ENCODE data around the gene LAMB2. TPM values are rescaled to one million over a fixed set of nuclear protein-coding genes. Genes with fewer than 3 reads are reported as not detected.

The LAMB2 gene
- total and polyA plus RNA-seq, 2 donors (not counting 1 experiment from before 2014, with no cell fraction given): 0.67 to 0.74 TPM

DNA sequence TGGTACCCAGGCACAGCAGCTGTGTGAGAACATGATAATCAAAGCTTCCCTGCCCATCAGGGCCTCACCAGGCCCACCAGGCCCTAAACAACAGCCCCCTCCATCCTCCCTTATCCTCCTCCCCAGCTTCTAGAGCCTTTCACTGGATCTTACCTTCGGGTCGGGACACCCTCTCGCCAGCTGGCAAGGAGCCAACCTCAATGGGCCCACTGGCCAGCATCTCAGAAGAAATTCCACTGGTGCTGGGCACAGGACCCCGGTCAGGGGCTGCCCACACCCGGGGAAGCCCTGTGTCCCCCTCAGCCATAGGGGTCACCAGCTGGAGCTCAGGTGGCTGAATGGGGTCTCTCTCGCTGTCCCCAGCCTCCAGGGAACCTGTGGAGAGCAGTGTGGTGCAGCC, 21.5 kb downstream of the LAMB2 start:
- Mint-ChIP-seq H3K9me3 (ENCODE audit: insufficient read depth) (no peaks in the 10 kb centered on the region), H3K4me3 (no peak overlapping the region), H3K27ac (no peak overlapping the region), H3K27me3 (no peaks in the 10 kb centered on the region), H3K4me1 (no peaks in the 10 kb centered on the region)
- H3K79me2 ChIP-seq (ENCODE audit: control insufficient read depth, insufficient read depth, low read length): peaks cover 20% of the 10 kb centered on the region
- ATAC-seq (ENCODE audit: low read depth) (no peak), DNase-seq (no peak)
- H4K20me1 ChIP-seq (ENCODE audit: control insufficient read depth, insufficient read depth, low read length, poor library complexity, severe bottlenecking): peaks cover 5% of the 10 kb centered on the region
- WGBS (ENCODE audit: insufficient coverage): 92% methylated on average over 6 of the region's 6 CpGs
- H3K27ac ChIP-seq (ENCODE audit: low read length in 2 of 2): no peak overlapping the region
- no peak overlapping the region for H3K9ac ChIP-seq (ENCODE audit: low read length)
- intact Hi-C loops (cut with micrococcal nuclease): no loop called here
- no peak overlapping the region for H3K4me2 ChIP-seq (replicated peaks; ENCODE audit: low read depth, low read length, poor library complexity, severe bottlenecking)
- no peaks in the 10 kb centered on the region for H3K9me3 ChIP-seq (ENCODE audit: control extremely low read depth in 1 of 3, control insufficient read depth in 2 of 3, insufficient read depth in 1 of 3, low read length in 2 of 3)
- H2AFZ ChIP-seq (ENCODE audit: insufficient read depth, low read depth, low read length, poor library complexity, severe bottlenecking): no peak overlapping the region
- H3K4me1 ChIP-seq (ENCODE audit: control insufficient read depth in 2 of 2, insufficient read depth in 2 of 2, low read length in 2 of 2): no peaks in the 10 kb centered on the region
- no peak for TF ChIP-seq EZH2 (IDR thresholded peaks at IDR 0.05; ENCODE audit: borderline replicate concordance, insufficient read depth, low read depth, low read length, poor library complexity, severe bottlenecking)
- no peak for TF ChIP-seq CTCF (IDR thresholded peaks at IDR 0.05)
- no peak overlapping the region for H3K4me3 ChIP-seq (ENCODE audit: control extremely low read depth in 1 of 5, extremely low read depth in 1 of 5, insufficient read depth in 1 of 5, low read depth in 2 of 5, low read length in 4 of 5)
- peaks cover 0 to 77% of the 10 kb centered on the region in 2 experiments for H3K36me3 ChIP-seq (replicated peaks in 1 of 2; ENCODE audit: control extremely low read depth in 1 of 2, control insufficient read depth in 1 of 2, extremely low read depth in 1 of 2, insufficient read depth in 2 of 2, low read length in 1 of 2)
- POLR2A ChIA-PET: interaction anchor here (0.5 kb wide), 1 partner anchor 10 kb away, joined by 5 read pairs; no protein-coding TSS in a partner anchor
- CTCF ChIA-PET: no interaction called here
- no peaks in the 10 kb centered on the region for H3K27me3 ChIP-seq (replicated peaks in 1 of 4; ENCODE audit: control extremely low read depth in 1 of 4, control insufficient read depth in 3 of 4, insufficient read depth in 4 of 4, low read length in 3 of 4)

DNA sequence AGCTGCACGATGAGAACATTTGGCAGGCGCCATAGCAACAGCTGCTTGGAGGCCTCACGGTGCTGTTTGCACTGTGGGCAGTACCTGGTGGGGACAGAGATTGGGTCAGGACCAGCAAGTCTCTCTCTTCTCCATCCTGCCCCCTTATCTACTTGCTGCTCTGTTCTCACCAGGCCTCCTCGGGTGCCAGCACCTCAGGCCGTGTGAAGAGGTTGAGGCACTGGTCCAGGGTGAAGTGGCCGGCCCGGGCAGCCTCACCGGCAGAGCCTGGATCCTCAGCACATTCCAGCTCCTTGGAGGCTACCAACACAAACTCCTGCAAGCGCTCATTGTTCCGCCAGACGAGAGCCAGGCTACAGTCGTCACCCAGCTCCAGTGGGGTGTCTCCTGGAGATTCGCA, 22.1 kb downstream of the LAMB2 start:
- no peak overlapping the region for H3K27ac ChIP-seq (ENCODE audit: low read length in 2 of 2)
- ChIA-PET POLR2A (no interaction called here), CTCF (no interaction called here)
- H3K4me2 ChIP-seq (replicated peaks; ENCODE audit: low read depth, low read length, poor library complexity, severe bottlenecking): no peak overlapping the region
- intact Hi-C loops (cut with micrococcal nuclease): no loop called here
- no peak overlapping the region for H2AFZ ChIP-seq (ENCODE audit: insufficient read depth, low read depth, low read length, poor library complexity, severe bottlenecking)
- no peaks in the 10 kb centered on the region for H3K4me1 ChIP-seq (ENCODE audit: control insufficient read depth in 2 of 2, insufficient read depth in 2 of 2, low read length in 2 of 2)
- no peak overlapping the region for H3K4me3 ChIP-seq (ENCODE audit: control extremely low read depth in 1 of 5, extremely low read depth in 1 of 5, insufficient read depth in 1 of 5, low read depth in 2 of 5, low read length in 4 of 5)
- peaks cover 2% of the 10 kb centered on the region for H3K4me1 Mint-ChIP-seq
- 97% methylated on average over 8 of the region's 13 CpGs for WGBS (ENCODE audit: insufficient coverage)
- no peak for ATAC-seq (ENCODE audit: low read depth)
- H3K27me3 Mint-ChIP-seq: no peaks in the 10 kb centered on the region
- no peak overlapping the region for H3K9ac ChIP-seq (ENCODE audit: low read length)
- H3K4me3 Mint-ChIP-seq: no peak overlapping the region
- no peak for TF ChIP-seq CTCF (IDR thresholded peaks at IDR 0.05)
- TF ChIP-seq EZH2 (IDR thresholded peaks at IDR 0.05; ENCODE audit: borderline replicate concordance, insufficient read depth, low read depth, low read length, poor library complexity, severe bottlenecking): no peak
- no peaks in the 10 kb centered on the region for H3K9me3 ChIP-seq (ENCODE audit: control extremely low read depth in 1 of 3, control insufficient read depth in 2 of 3, insufficient read depth in 1 of 3, low read length in 2 of 3)
- no peaks in the 10 kb centered on the region for H3K27me3 ChIP-seq (replicated peaks in 1 of 4; ENCODE audit: control extremely low read depth in 1 of 4, control insufficient read depth in 3 of 4, insufficient read depth in 4 of 4, low read length in 3 of 4)
- H3K27ac Mint-ChIP-seq: no peak overlapping the region
- H4K20me1 ChIP-seq (ENCODE audit: control insufficient read depth, insufficient read depth, low read length, poor library complexity, severe bottlenecking): peaks cover 5% of the 10 kb centered on the region
- peaks cover 14% of the 10 kb centered on the region for H3K79me2 ChIP-seq (ENCODE audit: control insufficient read depth, insufficient read depth, low read length)
- DNase-seq: no peak
- H3K36me3 ChIP-seq (replicated peaks in 1 of 2; ENCODE audit: control extremely low read depth in 1 of 2, control insufficient read depth in 1 of 2, extremely low read depth in 1 of 2, insufficient read depth in 2 of 2, low read length in 1 of 2): peaks cover 0 to 71% of the 10 kb centered on the region in 2 experiments
- H3K9me3 Mint-ChIP-seq (ENCODE audit: insufficient read depth): no peaks in the 10 kb centered on the region

All from B cell (primary cell).